GM12892 (cell line): Measurements from ENCODE around the gene RHEB.
A peak's percentile ranks its signal among the peaks of the same experiment; 100 is the strongest.

Experiments
- DNase-seq: peaks from one replicate; pipeline ENCODE4 v3.0.0; 2011; ENCODE audit not compliant: insufficient read length
- FAIRE-seq: peaks from 2 replicates; lab custom pipeline; 2011; peaks lifted over from hg19 to GRCh38; lab: Jason Lieb, UNC
- POLR2A ChIP-seq: IDR thresholded peaks from 2 replicates; pipeline ENCODE4 v1.6.1; 2011; ENCODE audit warnings: low read depth, low read length, control low read depth
- POLR2AphosphoS5 ChIP-seq: IDR thresholded peaks from 2 replicates; pipeline ENCODE4 v1.6.1; 2011; ENCODE audit warnings: low read depth, low read length, control low read depth
- TAF1 ChIP-seq: IDR thresholded peaks from 2 replicates; pipeline ENCODE4 v1.6.1; 2011; ENCODE audit warnings: low read depth, mild to moderate bottlenecking, control low read depth, low read length, borderline replicate concordance

The RHEB gene

GRCh38 chr7:151431768-151432311 lies 87.9 kb downstream of the RHEB start:
- TF ChIP-seq POLR2A (no peak), POLR2AphosphoS5 (no peak), TAF1 (no peak)
- DNase-seq (no peak), FAIRE-seq (no peak)

GRCh38 chr7:151431281-151431767 lies 88.4 kb downstream of the RHEB start:
- no peak for FAIRE-seq
- no peak for DNase-seq
- TF ChIP-seq POLR2AphosphoS5 (no peak), POLR2A (no peak), TAF1 (no peak)

- DNase-seq: no peak
- FAIRE-seq: no peak
- TF ChIP-seq POLR2AphosphoS5 (no peak), POLR2A (no peak), TAF1 (no peak)
These were observed 89.1 kb downstream of the RHEB start for GRCh38 chr7:151430391-151431205.

- peak; percentile 63 for FAIRE-seq
- TF ChIP-seq POLR2A (no peak), TAF1 (no peak), POLR2AphosphoS5 (no peak)
These were observed 89.9 kb downstream of the RHEB start for GRCh38 chr7:151429560-151430331.

GRCh38 chr7:151429237-151429559 lies 90.5 kb downstream of the RHEB start:
- TF ChIP-seq POLR2AphosphoS5 (no peak), POLR2A (no peak), TAF1 (no peak)
- FAIRE-seq: no peak
- no peak for DNase-seq

More at GRCh38 chr7:151429560-151430331, 89.9 kb downstream of the RHEB start:
- DNase-seq: peak; percentile 63

GRCh38 chr7:151428378-151429236 lies 91.1 kb downstream of the RHEB start:
- TF ChIP-seq POLR2AphosphoS5: no peak
- no peak for TF ChIP-seq TAF1
- no peak for TF ChIP-seq POLR2A
- DNase-seq: no peak
- no peak for FAIRE-seq

- no peak for FAIRE-seq
- TF ChIP-seq TAF1: no peak
- TF ChIP-seq POLR2A: no peak
- TF ChIP-seq POLR2AphosphoS5: no peak
- DNase-seq: no peak
These were observed 91.9 kb downstream of the RHEB start for GRCh38 chr7:151427705-151428377.

- TF ChIP-seq TAF1: no peak
- TF ChIP-seq POLR2AphosphoS5: no peak
- no peak for TF ChIP-seq POLR2A
- DNase-seq (no peak), FAIRE-seq (no peak)
These were observed 92.6 kb downstream of the RHEB start for GRCh38 chr7:151426904-151427704.

GRCh38 chr7:151426441-151426903 lies 93.2 kb downstream of the RHEB start:
- no peak for FAIRE-seq
- no peak for DNase-seq
- no peak for TF ChIP-seq POLR2A
- no peak for TF ChIP-seq TAF1
- no peak for TF ChIP-seq POLR2AphosphoS5
